HG03342 (cell line): Measurements from ENCODE around the gene IQSEC3.

ENCODE experiments used
- ATAC-seq: cut with Tn5 transposase; IDR thresholded peaks from one replicate; pipeline ENCODE4 v1.9.1; 2021; ENCODE audit warnings: mild to moderate bottlenecking, moderate library complexity; ENCODE audit not compliant: unreplicated experiment

IQSEC3 gene

GRCh38 chr12:78981-79380, 12.4 kb downstream of the IQSEC3 start:
- ATAC-seq: no peak

- no peak for ATAC-seq
Measured at GRCh38 chr12:80681-81190, 14.2 kb downstream of the IQSEC3 start.

GRCh38 chr12:82740-83139, 16.2 kb downstream of the IQSEC3 start:
- no peak for ATAC-seq

GRCh38 chr12:84056-84455, 17.5 kb downstream of the IQSEC3 start:
- ATAC-seq: no peak

GRCh38 chr12:85191-85666, 18.7 kb downstream of the IQSEC3 start:
- ATAC-seq: no peak

GRCh38 chr12:87315-87714, 20.7 kb downstream of the IQSEC3 start:
- ATAC-seq: no peak

- ATAC-seq: no peak
Measured at GRCh38 chr12:87856-88255, 21.3 kb downstream of the IQSEC3 start.

- no peak for ATAC-seq
Measured at GRCh38 chr12:89653-90052, 23.1 kb downstream of the IQSEC3 start.

- ATAC-seq: no peak
Measured at GRCh38 chr12:91213-91612, 24.6 kb downstream of the IQSEC3 start.

- ATAC-seq: no peak
Measured at GRCh38 chr12:93266-94005, 26.9 kb downstream of the IQSEC3 start.

- ATAC-seq: no peak
Measured at GRCh38 chr12:96543-96942, 30.0 kb downstream of the IQSEC3 start.

- no peak for ATAC-seq
Measured at GRCh38 chr12:98924-99352, 32.4 kb downstream of the IQSEC3 start.

GRCh38 chr12:99605-100004, 33.0 kb downstream of the IQSEC3 start:
- no peak for ATAC-seq

- ATAC-seq: no peak
Measured at GRCh38 chr12:101969-102878, 35.7 kb downstream of the IQSEC3 start.

- ATAC-seq: no peak
Measured at GRCh38 chr12:102879-103168, 36.3 kb downstream of the IQSEC3 start.

- ATAC-seq: no peak
Measured at GRCh38 chr12:103169-103981, 36.8 kb downstream of the IQSEC3 start.

GRCh38 chr12:104551-105081, 38.0 kb downstream of the IQSEC3 start:
- ATAC-seq: no peak

GRCh38 chr12:105696-106095, 39.1 kb downstream of the IQSEC3 start:
- ATAC-seq: peak; percentile 4

GRCh38 chr12:106118-106591, 39.6 kb downstream of the IQSEC3 start:
- ATAC-seq: peak; percentile 96

- ATAC-seq: no peak
Measured at GRCh38 chr12:108594-108993, 42.0 kb downstream of the IQSEC3 start.

GRCh38 chr12:109446-109845, 42.9 kb downstream of the IQSEC3 start:
- no peak for ATAC-seq
